Fibroblast of villous mesenchyme (primary cell): Measurements from ENCODE around the gene FYN. TPM values are rescaled to one million over a fixed set of nuclear protein-coding genes. Genes with fewer than 3 reads are reported as not detected.
"Not testable (repeated sequence)": the region's sequence is repeated elsewhere in the genome, so short reads cannot be mapped to it uniquely, and the experiment has no call there.

Experiments
- DNase-seq: peaks from one replicate; pipeline ENCODE4 v3.0.0-alpha.2; 2010; ENCODE audit warnings: low read depth
- H3K4me3 ChIP-seq: 2 replicates; pipeline ENCODE4 v1.5.1; 2011; ENCODE audit warnings: low read depth, mild to moderate bottlenecking, low read length
- total RNA-seq: library from RNA; depleted of rRNA; stranded (reverse); fragments of >200 nt; gene quantifications from 2 replicates; pipeline ENCODE4 v1.2.3, GENCODE V29; 2012
- TF ChIP-seq, protein P1 (sequence below): IDR thresholded peaks from 2 replicates; pipeline ENCODE4 v1.5.1; 2012; ENCODE audit warnings: low read depth, mild to moderate bottlenecking, low read length; ENCODE audit not compliant: insufficient read depth

Gene FYN
- total RNA-seq, 1 donor: 26.8 TPM

DNA sequence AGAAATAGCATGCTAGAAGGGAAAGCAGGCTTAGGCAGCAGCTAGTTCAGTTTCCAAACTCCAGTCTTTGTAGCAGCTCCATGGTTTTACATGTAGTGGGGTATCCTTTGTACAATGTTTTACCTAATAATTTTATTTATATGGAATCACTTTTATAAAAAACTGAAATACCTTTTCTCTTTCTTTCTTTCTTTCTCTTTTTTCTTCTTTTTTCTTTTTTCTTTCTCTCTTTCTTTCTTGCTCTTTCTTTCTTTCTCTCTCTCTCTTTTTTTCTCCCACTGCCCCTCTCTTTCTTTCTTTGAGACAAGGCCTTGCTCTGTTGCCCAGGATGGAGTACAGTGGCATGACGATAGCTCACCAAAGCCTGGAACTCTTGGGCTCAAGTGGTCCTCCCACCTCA, 41.4 kb upstream of the FYN start:
- H3K4me3 ChIP-seq: no peak overlapping the region
- DNase-seq: no peak
- TF ChIP-seq, protein P1, sequence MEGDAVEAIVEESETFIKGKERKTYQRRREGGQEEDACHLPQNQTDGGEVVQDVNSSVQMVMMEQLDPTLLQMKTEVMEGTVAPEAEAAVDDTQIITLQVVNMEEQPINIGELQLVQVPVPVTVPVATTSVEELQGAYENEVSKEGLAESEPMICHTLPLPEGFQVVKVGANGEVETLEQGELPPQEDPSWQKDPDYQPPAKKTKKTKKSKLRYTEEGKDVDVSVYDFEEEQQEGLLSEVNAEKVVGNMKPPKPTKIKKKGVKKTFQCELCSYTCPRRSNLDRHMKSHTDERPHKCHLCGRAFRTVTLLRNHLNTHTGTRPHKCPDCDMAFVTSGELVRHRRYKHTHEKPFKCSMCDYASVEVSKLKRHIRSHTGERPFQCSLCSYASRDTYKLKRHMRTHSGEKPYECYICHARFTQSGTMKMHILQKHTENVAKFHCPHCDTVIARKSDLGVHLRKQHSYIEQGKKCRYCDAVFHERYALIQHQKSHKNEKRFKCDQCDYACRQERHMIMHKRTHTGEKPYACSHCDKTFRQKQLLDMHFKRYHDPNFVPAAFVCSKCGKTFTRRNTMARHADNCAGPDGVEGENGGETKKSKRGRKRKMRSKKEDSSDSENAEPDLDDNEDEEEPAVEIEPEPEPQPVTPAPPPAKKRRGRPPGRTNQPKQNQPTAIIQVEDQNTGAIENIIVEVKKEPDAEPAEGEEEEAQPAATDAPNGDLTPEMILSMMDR: no peak

DNA sequence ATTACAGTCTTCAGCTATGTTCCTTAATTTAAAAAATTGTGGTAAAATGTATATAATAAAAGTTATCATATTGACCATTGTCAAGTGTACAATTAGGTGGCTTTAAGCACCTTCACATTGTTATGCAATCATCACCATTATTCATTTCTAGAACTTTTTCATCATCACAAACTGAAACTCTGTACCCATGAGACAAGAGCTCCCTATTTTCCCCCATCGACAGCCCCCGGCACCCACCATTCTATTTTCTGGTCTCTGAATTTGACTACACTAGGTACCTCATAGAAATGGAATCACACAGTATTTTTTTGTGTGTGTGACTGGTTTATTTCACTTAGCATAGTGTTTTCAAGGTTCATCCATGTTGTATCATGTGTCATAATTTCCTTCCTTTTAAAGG, 39.7 kb upstream of the FYN start:
- no peak for DNase-seq
- no peak overlapping the region for H3K4me3 ChIP-seq
- TF ChIP-seq, protein P1: no peak

DNA sequence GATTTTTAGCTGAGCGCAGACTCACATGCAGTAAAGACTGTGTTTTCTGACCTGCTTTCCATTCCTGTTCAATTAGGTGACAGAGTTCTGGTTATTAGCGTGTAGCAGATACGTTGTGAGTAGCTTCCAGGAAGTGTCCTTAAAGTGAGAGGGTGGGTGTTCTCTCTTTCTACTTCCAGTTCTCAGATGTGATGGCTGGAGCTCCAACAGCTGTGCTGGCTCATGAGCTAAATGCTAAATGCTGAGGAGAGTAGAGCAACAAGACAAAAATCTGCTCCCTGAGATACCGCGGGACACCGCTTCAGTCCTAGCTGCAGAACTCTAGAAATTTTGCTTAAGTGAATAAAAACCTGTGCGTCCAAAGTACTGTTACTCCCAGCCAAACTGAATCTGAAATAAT, 38.2 kb upstream of the FYN start:
- DNase-seq: no peak
- TF ChIP-seq, protein P1: no peak
- no peak overlapping the region for H3K4me3 ChIP-seq

DNA sequence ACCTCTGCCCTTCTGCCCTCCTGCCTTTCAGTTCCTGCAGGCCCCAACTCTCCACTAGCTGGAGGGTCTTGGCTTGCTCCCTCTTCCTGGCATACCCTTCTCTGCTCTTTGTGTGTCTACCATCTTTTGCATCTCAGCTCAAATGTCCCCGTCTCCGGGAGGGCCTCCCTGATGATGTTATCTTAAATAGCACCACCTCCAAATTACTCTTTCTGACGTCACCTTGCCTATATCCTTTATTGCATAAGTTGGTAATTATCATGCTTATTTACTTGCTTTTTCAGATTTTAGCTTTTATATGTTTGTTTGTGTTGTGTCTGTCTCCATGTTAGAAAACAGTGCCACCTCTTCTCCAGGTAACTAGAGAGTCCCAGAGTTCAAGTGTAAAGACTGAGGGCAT, 36.0 kb upstream of the FYN start:
- TF ChIP-seq, protein P1: no peak
- no peak overlapping the region for H3K4me3 ChIP-seq
- no peak for DNase-seq

DNA sequence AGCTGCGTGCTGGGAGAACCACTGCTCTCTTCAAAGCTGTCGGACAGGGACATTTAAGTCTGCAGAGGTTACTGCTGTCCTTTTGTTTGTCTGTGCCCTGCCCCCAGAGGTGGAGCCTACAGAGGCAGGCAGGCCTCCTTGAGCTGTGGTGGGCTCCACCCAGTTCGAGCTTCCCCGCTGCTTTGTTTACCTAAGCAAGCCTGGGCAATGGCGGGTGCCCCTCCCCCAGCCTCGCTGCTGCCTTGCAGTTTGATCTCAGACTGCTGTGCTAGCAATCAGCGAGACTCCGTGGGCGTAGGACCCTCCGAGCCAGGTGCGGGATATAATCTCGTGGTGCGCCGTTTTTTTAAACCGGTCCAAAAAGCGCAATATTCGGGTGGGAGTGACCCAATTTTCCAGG, 35.1 kb upstream of the FYN start:
- H3K4me3 ChIP-seq, DNase-seq: not testable (repeated sequence)

DNA sequence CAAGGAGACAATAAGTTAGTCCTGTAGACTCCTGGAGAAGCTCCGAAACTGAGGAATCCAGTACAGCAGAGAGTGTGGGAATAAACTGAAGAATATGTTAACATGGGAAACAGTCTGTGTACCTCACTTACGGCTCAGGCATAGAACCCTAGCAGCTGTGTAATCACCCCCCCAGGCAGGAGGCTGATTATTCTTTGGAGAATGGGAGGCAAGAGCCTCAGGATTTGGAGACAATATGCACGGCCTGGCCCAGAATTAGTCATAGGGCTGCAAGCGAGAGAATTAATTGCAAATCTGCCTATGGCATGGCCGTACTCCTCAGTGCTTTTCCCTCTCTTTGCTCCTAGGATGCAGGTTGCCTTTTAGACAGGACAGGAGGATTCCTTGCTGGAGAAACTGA, 27.5 kb upstream of the FYN start:
- TF ChIP-seq, protein P1: no peak
- no peak overlapping the region for H3K4me3 ChIP-seq
- no peak for DNase-seq

DNA sequence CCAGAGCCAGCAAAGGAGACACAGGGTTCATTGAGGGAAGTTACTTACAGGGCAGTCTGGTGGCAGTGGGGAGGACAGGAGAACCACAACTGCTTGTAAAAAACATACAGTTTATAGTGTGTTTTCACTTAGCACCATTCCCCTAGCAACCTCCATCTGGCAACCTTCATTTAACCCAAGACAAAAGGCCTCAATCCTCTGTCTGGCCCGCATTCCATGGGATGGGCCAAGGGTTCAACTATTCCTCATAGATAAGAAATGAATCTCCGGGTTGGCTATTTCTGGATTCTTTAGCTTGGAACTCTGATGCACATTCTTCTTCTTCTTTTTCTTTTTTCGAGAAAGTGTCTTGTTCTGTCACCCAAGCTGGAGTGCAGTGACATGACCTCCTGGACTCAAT, 26.3 kb upstream of the FYN start:
- TF ChIP-seq, protein P1: no peak
- no peak overlapping the region for H3K4me3 ChIP-seq
- DNase-seq: peak; percentile 45
